ENCODE results near the gene GARIN5A.

GRCh38 chr19:50444059-50444458 is 32.6 kb downstream of the GARIN5A start:
- TF ChIP-seq POLR2A (IDR thresholded peaks at IDR 0.05), result no peak
- no peak for TF ChIP-seq CTCF (IDR thresholded peaks at IDR 0.05)
